EH (cell line): ENCODE measurements around the gene FOXC1.

Experiments used
- DNase-seq: peaks from one replicate; pipeline ENCODE4 v3.0.0-alpha.2; 2015; ENCODE audit warnings: low read depth

Gene FOXC1

DNA sequence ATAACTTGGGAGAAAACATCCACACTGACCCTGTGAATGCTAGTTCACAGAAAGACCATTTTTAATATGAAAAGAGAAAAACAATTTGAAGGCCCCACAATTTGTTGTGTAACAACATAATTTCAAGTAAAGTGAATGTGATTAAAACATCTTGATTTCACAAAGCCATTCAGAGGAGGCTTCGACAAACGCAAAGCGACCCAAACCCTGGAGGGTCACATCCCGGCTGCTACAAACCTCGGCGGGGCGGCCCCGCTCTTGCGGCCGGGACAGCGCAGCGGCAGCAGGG is 14.0 kb downstream of the FOXC1 start:
- DNase-seq, result no peak

DNA sequence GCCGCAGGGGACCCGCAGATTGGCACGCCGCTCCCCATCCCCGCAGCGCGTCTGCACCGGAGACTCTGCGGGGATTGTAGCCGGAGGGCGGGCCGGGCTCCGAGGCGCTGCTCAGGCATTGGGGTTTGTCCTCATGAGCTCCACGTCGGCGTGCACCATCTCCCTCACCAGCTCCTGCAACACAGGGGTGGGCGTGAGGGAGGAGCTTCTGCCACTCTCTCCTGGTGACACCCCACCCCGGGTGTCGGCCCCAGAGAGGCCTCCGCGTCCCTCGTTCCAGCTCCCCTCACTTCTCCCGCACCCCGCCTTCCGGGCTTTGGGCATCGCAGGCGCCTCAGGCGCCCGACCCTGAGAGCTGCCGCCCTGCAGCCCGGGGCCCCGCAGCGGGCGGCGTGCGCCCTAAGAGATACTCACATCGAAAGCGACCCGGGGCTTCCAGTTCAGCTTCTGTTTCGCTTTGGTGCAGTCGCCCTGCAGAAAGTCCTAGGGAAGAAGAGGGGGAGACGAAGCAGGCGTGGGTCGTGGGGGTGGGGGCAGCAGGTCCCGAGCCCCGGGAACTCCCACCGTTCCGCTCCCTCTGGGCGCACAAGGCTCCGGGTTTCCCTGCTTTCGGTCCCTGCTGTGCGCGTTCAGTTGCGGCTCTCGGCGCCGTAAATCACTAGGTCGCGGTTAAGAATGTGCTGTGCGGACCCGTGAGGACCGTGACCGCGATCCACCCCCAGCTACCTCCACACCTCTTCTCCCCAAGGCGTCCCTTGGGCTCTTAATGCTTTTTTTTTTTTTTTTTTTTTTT is 14.5 kb downstream of the FOXC1 start:
- no peak for DNase-seq

DNA sequence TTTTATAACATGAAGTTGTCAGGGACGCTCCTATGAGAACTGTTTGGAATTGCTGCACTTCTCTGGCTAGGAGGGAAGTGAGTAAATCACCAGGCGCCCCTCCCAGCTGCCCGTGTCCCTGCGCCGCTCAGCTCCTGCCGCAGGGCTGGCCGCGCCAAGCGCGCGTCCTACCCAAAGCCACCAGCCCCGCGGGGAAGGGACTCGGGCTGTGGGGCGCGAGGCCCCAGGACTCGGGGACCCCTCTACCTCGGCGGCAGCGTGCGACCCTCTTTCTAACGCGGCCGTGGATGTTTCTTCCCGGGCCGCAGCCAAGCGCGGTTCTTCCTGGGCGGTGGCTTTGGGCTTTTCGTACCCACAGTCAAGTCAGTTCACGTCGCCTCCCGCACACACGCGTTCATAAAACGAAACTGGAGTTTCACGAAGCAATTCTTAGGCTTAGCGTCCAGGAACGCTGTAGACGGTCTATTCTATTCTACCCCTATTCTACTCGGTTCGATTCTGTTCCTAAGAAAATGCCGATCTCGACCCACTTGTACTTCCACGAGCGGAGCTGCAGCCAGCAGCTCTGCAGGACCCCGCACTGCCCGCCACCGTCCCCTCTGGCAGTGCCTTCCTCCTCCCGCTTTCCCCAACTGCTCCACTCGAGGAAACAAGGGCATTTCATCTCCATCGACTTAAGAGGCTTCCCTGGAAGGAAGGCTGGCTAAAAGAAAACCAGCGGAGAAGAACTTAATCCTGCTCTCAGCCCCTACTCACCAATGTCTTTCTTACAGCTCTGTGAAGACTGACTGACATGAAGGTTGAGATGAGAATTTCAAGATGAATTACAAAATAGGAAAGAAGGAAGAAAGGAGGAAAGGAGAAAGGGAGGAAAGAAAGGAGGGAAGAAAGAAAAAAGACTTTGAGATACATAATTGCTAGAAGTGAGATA is 15.4 kb downstream of the FOXC1 start:
- DNase-seq, result peak; percentile 72

DNA sequence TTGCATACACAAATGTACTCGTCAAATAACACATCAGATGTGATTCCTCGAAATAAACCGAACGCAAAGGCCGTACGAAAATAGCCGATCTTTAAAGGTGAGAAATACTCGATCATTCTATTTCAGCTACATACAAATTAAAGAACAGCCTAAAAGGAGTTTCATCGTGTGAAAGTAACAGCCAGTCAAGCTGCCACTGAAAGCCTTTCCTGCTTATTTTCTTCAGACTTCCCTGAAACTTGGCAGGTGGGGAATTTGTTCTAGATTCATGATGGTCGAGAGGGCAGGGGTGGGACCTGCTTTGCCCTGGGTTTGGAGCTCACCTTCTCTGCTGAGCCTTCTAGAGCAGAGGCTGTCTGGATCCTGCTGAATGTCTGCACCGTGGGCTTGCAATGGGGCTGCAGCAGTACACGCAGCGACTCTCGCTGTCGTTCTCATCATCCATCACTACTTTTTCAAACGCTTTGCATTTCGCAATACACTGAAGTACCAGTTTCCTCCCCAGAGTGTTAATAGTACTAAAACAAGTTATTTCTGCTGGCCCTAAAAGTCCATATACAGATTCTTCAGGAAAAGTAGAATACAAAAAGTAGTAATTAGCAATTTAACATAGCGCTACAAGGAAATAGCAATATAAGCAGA is 16.2 kb downstream of the FOXC1 start:
- no peak for DNase-seq

DNA sequence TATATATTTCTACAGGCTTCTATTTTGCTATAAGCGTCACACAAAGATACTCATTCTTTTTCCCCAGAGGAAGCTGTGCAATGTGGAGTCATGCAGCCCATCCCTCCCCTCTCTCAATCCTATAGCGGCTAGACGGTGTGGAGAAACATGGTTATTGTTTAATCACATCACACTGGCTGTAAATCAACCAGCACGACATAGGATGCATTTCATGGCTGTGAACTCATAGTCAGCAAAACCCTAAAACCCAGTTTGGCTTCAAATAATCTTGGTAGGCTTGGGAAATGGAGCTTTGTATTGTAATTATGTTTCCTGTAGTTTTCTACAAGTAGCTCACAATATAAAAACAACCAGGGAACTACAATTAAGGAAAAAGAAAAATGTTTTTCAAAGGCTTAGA is 16.8 kb downstream of the FOXC1 start:
- no peak for DNase-seq

DNA sequence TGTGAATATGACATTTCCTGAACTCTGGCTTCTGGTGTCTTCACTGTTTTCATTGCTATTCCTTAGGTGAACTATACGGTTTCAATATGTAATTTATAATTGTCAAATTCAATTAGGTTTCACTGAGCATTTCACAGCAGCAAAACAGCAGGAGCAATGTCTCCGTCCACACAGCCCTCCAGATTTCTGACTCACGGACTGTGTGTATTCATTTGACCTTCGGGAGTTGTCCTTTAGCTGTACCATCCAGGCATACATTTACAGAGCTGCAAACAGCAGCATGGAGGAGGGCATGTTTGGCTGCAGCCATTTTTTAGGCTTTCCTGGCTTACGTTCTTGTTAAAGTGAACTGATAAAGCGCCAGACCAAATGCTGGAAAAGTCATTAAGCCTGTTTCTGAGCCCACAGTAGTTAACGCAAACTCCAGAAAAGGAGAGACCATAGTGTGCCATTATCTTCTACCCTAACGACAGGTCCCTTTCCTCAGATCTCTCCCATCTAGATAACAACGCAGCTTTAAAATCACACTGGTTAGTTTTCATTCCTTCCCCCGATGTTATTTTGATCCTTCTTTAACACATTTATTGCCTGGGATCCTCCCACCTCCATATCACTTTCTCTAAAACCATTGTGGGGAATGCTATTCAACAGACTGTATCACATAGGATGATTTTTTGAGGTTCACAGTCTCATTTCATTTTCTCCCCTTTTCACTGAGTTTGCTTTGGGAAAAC is 18.3 kb downstream of the FOXC1 start:
- no peak for DNase-seq

DNA sequence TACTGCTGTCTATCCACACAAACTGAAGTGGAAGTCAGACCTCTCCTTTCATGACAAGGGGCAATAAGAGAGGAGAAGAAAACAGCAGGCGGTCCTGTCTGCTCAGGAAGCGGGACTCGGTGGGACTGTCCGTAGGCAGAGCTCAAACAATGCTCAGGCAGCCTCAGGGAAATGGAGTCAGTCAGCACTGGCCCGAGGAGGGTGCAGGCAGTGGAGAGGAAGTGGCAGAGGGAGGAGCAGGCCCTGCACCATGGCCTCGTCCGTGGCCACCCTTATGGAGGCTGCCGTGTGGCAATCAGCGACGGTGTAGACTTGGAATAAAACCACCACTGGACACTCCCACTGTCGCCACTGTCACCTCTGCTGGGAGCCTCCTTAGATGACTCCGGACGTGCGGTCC is 19.6 kb downstream of the FOXC1 start:
- no peak for DNase-seq

DNA sequence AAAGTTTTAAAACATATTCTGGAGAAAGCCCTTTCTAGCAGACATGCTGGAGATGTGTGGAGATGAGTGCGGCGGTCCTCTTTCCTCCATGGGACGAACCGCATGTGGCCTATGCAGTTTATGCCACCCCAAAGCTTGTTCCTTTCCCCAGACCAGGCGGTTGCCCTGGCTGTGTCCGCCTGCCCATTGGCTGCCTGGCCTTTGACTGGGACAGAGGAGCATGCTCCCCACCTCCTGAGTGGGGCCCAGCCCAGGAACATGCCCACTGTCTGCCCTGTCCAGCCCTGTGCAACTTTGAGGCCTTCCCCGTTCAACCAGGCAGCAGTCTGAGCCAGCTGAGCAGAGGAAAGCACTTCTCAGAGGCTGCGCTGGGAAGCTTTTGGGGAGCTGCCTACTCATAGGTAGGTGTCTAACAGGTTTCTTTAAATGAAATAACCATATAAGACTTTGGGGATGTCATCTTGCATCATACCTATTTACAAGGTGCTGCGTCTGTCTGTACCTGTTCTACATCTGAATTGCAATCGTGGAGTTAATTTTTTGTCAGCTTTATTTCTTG is 20.6 kb downstream of the FOXC1 start:
- DNase-seq, result no peak

DNA sequence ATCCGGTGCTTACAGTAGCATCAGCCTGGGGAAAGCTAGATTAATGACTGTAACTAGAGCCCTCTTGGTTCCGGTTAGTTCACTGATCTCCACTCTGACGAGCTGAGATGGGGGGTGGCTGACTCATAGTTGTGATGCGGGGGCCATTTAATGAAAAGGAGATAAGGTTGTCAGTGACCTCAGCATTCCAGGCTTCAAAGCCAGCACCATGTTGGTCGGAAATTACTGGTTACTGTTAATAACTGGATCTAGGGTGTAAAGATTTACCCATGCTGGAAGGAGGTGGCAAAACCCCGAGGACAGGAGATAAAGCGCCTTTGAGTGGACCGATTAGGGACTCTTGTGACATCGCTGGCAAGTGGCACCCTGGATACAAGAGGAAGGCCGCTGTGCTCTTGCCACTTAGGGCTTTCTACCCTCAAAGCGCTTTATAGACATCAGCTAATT is 21.1 kb downstream of the FOXC1 start:
- DNase-seq, result peak; percentile 43

DNA sequence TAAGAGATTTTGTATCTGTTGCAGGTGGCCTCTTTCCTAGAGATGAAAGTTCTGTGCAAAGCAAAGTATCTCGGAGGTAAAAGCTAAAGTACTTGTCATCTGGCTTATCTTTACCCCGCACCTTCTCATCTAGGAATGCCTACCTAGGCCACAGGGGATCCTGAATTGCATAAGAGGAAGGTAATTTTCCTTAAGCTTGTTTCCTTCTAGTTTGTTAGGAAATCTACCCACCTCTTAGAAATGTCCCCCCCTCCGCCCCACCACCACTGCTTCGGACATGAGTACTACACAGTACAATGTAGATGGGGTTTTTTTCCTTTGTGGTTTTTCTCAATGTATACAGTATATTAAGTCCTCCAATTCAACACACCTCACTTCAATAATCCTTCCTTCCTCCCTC is 21.5 kb downstream of the FOXC1 start:
- DNase-seq, result no peak

DNA sequence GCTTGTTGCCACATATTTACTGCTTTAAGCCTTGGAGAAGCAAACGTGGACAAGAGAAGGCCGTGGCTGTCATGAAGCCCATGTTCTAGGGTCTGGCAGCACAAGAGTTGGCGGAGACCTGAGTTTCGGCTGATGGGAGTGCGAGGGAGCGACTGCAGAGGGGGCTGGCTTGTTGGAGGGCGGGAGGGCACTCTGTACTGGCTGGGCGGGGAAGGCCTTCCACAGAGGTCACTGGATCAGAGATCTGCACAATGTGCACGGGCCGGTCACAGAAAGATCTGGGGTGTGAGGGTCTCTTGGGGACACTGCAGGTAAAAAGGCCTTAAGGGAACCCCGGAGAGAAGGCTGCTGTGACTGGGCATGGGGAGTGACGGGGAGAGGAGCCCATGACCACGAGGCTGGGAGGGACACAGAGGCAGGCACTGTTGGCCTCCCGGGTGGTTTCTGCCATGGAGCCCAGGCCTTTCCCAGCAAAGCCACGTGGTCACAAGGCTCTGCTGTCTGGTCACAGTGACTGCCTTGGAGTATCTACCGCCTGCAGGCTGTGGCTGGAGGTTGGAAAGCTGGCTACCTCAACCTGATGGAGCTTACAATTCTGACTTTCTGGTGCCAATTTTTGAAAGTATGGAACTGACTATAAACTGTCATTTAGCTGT is 23.8 kb downstream of the FOXC1 start:
- no peak for DNase-seq

DNA sequence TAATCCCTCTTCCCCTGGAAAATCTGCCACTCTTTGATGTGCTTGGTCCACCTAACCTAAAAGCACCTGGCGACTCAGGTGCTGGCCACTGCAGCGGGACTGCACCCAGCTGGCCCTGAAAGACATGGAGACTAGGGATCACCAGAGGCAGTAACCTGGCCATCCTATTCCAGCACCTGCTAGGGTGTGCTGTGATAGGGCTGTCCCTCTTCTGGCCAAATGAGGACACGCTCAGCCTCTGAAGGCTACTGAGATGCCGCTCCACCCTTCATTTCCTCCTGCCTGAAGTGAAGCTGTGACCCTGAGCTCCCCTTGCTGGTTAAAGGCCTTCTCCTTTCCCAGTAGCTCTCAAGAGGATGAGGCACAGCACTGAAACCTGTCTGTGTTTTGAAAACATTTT is 24.4 kb downstream of the FOXC1 start:
- DNase-seq, result no peak

DNA sequence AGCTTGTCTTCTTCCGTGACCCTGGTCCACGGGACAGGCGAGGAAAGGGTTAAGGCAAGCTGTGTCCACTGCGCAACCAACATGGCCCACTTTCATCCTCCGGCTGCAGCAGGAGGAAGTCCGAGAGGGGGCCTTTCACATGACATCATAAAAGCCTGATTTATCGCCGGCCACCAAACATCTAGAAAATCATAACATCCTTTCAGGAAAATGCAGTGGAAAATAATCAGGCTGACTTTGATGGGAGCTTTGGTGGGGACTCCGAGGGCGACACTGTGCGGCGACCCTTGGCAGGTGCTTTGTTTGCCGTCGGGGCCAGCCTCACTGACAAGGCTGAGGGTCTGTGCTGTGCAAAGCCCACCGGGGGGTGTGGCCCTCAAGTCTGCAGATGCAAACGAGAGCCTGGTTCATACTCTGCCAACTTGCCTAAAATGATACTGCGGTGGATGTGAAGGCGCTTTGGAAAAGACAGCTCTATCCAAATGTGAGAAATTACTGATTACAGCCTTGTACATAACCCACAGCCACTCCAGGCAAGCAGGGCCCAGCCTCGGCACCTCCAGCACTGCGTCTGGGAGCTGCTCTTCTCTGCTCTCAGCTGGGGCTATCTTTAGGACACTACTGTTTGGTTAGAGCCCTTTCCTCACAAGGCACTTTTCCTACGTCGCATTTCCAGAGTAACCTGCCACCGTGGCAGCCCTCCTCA is 25.7 kb downstream of the FOXC1 start:
- DNase-seq, result no peak

DNA sequence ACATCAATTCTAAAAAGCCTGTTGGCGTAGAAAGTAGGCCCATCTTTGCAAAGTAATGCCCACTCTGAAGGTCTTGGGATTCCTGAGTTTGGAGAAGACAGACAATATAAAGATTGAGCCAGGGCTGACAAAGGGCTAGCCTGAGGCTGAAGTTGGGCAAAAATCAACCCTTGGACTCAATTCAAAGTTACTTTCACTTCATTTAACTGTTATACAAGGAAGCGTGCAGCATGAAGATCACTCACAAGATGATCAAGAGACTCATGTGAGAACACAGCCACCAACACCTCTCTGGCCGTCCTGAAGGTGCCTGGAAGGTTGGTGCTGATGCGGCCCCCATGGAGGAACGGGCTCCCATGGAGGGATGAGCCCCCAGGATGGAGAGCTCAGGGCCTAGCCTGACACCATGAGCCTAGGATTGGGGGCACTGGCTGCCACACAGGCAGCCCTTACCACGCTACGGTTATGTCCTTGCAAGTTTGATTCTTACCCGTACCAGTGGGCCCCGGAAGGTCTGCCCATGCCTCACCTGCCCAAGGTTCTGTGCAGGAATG is 26.6 kb downstream of the FOXC1 start:
- DNase-seq, result no peak

DNA sequence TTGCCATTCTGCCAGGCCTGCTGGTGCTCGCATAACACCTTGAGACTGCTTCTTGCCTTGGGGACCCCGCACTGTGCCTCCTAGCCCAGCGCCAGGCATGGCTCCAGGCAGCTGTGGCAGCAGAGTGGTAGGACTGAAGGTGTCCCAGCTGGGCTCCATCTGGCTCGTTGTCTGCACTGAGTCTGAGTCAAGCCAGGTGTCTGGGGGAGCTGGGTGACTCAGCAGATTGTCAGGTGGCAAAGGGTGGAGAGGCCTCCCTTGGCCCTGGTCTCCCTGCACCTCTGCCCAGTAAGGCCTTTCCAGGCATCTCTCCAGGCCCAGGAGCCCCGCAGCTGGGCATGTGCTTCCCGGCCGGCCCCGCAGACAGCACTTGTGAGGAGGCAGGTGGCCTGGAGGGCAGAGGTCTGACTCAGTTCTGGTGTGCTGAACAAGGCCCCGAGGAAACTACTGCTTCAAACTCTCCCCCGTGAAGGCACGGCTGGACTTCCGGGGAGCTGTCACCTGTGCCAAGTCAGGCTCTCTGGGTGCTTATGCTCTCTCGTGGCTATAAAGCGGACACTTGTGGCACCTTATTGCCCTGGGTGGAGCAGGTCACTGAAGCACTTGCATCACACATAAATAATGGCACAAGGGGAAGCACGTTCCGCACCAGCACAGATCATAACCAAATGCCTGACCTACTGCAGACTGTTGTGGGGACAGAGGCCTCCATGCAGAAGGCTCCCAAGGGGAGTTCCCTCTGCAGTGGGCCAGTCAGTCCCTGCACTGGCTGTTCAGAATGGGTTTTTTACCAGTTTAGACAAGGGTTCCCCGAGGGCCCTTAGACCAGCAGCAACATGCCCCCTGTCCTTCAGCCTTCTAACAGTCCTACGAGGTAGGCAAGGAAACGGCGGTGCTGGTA is 27.5 kb downstream of the FOXC1 start:
- no peak for DNase-seq

DNA sequence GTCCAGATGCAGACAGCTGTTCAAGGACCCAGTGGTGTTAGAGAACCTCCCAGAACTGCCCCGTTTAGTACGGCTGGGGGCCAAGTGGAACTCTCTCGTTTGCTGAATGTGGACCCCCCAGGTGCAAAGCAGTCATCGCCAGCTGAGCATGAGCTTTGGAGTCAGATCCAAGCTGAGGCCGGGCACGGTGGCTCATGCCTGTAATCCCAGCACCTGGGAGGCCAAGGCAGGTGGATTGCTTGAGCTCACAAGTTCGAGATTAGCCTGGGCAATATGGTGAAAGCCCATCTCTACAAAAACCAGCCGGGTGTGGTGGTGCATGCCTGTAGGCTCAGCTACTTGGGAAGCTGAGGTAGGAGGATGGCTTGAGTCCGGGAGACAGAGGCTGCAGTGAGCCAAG is 29.7 kb downstream of the FOXC1 start:
- DNase-seq, result no peak

DNA sequence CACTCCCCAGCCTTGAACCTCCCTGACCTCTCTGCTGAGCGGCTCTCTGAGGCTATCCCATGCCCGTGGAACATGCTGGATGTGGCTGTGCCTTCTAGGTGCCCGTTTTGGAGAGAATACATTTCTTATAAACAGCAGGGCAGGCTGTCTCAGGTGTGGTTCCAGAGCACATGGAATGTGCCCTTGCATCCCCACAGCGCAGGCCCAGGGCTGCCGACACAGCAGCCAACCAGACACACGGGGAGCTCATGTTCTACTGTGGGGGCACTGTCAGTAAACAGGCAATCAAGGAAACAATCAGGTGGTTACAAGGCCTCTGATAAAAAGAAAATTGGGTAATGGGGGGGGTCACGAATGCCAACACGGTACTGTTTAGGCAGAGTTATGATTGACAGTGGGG is 30.8 kb downstream of the FOXC1 start:
- no peak for DNase-seq

DNA sequence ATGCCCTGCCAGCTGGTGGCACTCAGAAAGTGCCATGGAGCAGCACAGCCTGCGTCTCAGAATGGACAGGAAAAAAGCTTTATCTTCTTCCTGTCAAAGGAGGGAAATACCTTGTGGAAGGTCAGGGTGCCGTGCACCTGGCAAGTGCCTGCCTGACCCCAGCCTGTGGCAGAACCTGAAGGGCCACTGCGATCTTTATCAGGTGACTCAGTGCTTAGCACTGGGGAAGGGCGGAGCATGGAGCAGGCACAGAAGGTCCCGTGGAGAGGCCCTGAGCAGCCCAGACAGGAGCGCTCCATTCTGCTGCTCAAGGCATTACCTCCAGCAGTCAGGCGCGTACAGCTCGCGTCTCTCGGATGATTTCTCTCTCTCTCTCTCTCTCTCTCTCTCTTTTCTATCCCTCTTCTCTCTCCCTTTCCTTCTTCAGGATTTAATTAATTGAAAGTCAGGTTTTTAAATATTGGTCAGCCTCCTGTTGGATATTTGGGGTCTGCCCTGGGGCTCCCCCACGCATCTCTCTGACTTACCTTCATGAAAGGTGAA is 31.7 kb downstream of the FOXC1 start:
- DNase-seq, result no peak

DNA sequence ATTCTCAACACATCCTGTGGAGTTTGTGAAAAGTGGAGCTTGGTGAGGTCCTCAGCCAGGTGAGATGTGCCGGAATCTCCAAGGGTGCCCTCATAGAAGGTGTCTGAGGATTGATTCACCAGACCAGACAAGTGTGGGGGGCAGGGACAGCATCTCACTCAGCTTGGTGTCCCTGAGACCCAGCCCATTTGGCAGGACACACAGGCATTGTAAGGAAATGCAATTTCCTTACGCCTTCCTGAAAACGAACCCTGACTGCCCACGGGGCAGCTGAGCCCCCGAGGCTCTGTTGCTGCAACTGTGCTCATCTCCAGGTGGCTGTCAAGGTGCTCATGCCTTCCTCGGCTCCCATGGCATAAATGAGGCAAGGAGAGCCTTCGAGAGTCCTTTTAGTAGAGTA is 33.4 kb downstream of the FOXC1 start:
- no peak for DNase-seq
